Measurements from ENCODE around the gene DHX30. TPM values are rescaled to one million over a fixed set of nuclear protein-coding genes. Genes with fewer than 3 reads are reported as not detected.

Gene DHX30
- total and polyA plus RNA-seq, 9 of the 15 experiments (the other 6 are each of a cell fraction or from before 2014, with no cell fraction given), result 12.3 to 158 (median 79.0) TPM

- TF ChIP-seq, protein P1, sequence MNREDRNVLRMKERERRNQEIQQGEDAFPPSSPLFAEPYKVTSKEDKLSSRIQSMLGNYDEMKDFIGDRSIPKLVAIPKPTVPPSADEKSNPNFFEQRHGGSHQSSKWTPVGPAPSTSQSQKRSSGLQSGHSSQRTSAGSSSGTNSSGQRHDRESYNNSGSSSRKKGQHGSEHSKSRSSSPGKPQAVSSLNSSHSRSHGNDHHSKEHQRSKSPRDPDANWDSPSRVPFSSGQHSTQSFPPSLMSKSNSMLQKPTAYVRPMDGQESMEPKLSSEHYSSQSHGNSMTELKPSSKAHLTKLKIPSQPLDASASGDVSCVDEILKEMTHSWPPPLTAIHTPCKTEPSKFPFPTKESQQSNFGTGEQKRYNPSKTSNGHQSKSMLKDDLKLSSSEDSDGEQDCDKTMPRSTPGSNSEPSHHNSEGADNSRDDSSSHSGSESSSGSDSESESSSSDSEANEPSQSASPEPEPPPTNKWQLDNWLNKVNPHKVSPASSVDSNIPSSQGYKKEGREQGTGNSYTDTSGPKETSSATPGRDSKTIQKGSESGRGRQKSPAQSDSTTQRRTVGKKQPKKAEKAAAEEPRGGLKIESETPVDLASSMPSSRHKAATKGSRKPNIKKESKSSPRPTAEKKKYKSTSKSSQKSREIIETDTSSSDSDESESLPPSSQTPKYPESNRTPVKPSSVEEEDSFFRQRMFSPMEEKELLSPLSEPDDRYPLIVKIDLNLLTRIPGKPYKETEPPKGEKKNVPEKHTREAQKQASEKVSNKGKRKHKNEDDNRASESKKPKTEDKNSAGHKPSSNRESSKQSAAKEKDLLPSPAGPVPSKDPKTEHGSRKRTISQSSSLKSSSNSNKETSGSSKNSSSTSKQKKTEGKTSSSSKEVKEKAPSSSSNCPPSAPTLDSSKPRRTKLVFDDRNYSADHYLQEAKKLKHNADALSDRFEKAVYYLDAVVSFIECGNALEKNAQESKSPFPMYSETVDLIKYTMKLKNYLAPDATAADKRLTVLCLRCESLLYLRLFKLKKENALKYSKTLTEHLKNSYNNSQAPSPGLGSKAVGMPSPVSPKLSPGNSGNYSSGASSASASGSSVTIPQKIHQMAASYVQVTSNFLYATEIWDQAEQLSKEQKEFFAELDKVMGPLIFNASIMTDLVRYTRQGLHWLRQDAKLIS (CRISPR knock-in tag; IDR thresholded peaks at IDR 0.05), result peak; percentile 85; the same call in 1 of the 2 replicates
- TF ChIP-seq, protein P2, sequence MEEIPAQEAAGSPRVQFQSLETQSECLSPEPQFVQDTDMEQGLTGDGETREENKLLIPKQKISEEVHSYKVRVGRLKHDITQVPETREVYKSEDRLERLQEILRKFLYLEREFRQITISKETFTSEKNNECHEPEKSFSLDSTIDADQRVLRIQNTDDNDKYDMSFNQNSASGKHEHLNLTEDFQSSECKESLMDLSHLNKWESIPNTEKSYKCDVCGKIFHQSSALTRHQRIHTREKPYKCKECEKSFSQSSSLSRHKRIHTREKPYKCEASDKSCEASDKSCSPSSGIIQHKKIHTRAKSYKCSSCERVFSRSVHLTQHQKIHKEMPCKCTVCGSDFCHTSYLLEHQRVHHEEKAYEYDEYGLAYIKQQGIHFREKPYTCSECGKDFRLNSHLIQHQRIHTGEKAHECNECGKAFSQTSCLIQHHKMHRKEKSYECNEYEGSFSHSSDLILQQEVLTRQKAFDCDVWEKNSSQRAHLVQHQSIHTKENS (CRISPR knock-in tag; IDR thresholded peaks at IDR 0.05), result no peak
These were observed at the start of gene DHX30 (continued) for GRCh38 chr3:47802734-47803479.
